Kidney epithelial cell (primary cell): ENCODE results near the gene SLK. TPM values are rescaled to one million over a fixed set of nuclear protein-coding genes. Genes with fewer than 3 reads are reported as not detected.

Experiments
- DNase-seq: peaks from one replicate; pipeline ENCODE4 v3.0.0-alpha.2; 2010; ENCODE audit warnings: low read depth
- H3K27me3 ChIP-seq: 2 replicates; pipeline ENCODE4 v1.6.0; 2011; ENCODE audit warnings: low read length; ENCODE audit not compliant: control insufficient read depth, insufficient read depth
- H3K36me3 ChIP-seq: 2 replicates; pipeline ENCODE4 v1.5.1; 2011; ENCODE audit warnings: low read length; ENCODE audit not compliant: control insufficient read depth, insufficient read depth
- H3K4me3 ChIP-seq: 2 replicates; pipeline ENCODE4 v1.5.1; 2011; ENCODE audit warnings: low read depth, mild to moderate bottlenecking, control low read depth, low read length
- total RNA-seq: library from RNA; depleted of rRNA; stranded (reverse); fragments of >200 nt; gene quantifications from 2 replicates; pipeline ENCODE4 v1.2.3, GENCODE V29; 2015
- TF ChIP-seq, protein P1 (sequence below): IDR thresholded peaks from 2 replicates; pipeline ENCODE4 v1.5.1; 2011; ENCODE audit warnings: mild to moderate bottlenecking, moderate library complexity, low read length, control low read depth, inconsistent platforms; ENCODE audit not compliant: insufficient read depth, poor library complexity, severe bottlenecking

The SLK gene
- total RNA-seq, 1 donor from 2014 or later: 35.8 TPM

DNA sequence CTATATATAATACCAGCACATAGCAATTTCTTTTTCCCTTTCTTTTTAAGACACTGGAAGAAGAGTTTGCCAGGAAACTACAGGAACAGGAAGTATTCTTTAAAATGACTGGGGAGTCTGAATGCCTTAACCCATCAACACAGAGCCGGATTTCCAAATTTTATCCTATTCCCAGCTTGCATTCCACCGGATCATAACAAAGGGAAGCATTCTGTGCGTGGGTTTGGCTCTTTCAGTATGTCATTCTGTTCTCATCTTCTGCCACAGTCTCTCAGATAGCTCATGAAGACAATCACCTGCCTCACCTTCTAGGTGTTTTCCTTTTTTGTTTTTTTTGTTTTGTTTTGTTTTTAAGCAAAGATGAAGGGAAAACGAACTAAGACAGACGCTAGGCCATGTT is 58.6 kb downstream of the SLK start:
- Histone ChIP-seq H3K4me3 (no peak overlapping the region), H3K36me3 (peaks cover 1% of the 10 kb centered on the region), H3K27me3 (no peaks in the 10 kb centered on the region)
- no peak for DNase-seq
- TF ChIP-seq, protein P1, sequence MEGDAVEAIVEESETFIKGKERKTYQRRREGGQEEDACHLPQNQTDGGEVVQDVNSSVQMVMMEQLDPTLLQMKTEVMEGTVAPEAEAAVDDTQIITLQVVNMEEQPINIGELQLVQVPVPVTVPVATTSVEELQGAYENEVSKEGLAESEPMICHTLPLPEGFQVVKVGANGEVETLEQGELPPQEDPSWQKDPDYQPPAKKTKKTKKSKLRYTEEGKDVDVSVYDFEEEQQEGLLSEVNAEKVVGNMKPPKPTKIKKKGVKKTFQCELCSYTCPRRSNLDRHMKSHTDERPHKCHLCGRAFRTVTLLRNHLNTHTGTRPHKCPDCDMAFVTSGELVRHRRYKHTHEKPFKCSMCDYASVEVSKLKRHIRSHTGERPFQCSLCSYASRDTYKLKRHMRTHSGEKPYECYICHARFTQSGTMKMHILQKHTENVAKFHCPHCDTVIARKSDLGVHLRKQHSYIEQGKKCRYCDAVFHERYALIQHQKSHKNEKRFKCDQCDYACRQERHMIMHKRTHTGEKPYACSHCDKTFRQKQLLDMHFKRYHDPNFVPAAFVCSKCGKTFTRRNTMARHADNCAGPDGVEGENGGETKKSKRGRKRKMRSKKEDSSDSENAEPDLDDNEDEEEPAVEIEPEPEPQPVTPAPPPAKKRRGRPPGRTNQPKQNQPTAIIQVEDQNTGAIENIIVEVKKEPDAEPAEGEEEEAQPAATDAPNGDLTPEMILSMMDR: no peak

DNA sequence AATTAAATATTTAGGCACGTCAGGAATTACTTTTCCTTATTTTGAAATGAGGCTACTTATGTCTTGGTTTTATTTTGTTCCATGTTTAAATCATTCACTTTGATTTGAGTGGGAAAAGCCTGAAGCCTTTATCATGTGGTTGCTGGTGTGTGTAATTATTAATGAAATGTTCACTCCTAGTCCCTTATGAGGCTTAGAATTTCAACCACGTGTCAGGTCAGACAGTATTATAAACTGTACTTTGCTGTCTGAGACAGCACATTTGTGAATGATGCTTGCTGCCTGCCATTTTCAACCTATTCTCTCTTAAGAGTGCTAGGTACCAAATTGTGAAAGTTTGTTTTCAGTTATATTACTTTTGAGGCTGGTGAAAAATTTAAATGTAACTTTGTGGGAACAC is 59.8 kb downstream of the SLK start:
- Histone ChIP-seq H3K36me3 (peaks cover 1% of the 10 kb centered on the region), H3K4me3 (no peak overlapping the region), H3K27me3 (no peaks in the 10 kb centered on the region)
- TF ChIP-seq, protein P1: no peak
- DNase-seq: peak; percentile 62

DNA sequence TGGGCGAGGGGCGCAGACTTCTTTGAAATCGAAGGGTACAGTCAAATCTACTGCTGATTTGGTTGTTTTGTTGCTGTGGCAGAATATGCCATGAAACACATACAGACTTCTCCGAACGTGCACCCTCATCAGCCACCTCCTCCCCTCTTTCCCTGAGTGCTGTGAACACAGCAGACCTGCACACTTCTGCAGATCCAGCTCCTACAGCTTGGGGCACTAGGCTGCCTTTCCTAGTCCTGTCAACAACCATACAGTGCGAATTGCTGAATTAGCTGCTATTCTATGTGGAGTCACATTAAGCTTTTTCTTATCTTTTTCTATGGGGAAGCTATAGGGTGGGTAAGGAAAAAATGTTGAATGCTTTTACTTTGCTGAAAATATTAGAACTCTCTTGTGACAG is 61.2 kb downstream of the SLK start:
- Histone ChIP-seq H3K36me3 (no peaks in the 10 kb centered on the region), H3K27me3 (no peaks in the 10 kb centered on the region), H3K4me3 (no peak overlapping the region)
- TF ChIP-seq, protein P1: peak; percentile 38
- DNase-seq: no peak

DNA sequence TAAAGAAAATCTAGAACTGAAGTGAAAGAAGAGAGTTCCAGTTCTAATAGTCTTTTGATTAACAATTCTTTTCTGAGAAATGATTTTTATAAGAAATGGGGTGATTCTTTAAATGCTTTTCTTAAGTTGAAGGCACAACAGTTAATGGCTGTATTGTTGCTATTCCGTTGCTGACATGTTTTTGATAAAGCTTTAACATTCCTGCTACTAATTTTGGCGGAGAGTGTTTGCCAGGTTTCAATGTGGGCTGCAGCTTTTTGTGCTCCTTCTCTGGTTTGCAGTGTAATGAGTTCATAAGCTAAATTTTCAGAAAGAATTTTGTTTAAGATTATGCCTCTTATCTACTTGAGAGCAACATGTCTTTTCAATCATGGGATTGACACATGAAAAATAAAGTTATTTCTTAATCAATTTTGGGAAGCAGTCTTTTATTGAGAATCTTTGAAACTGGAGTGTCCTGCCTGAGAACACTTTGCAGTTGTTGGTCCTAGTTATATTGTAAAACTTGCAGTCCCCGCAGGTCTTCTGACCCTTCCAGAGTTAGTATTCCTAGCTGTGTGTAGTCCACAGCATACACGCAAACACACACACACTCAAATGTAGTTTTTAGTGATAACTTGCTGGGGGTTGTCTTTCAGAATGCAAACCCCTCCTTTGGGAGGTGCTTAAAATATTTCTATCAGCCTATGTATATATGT is 62.0 kb downstream of the SLK start:
- H3K36me3 ChIP-seq: no peaks in the 10 kb centered on the region
- H3K27me3 ChIP-seq: no peaks in the 10 kb centered on the region
- TF ChIP-seq, protein P1: no peak
- no peak overlapping the region for H3K4me3 ChIP-seq
- no peak for DNase-seq

DNA sequence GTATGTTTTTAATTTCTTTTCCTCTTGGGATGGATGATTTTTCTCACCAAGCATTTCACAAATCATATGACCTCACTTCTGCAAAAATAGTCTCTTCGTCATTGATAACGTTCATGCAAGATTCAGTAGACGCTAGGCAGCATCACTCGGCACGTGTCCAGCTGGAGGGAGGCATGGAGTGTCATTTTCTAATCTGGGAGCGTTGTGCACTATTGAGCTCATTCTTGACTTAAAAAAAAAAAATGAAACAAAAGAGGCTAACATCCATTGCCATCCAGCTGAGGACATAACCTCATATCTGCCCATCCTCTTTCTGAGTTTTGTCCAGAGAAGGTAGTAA is 62.6 kb downstream of the SLK start:
- H3K4me3 ChIP-seq: no peak overlapping the region
- no peaks in the 10 kb centered on the region for H3K27me3 ChIP-seq
- TF ChIP-seq, protein P1: no peak
- no peak for DNase-seq
- no peaks in the 10 kb centered on the region for H3K36me3 ChIP-seq

DNA sequence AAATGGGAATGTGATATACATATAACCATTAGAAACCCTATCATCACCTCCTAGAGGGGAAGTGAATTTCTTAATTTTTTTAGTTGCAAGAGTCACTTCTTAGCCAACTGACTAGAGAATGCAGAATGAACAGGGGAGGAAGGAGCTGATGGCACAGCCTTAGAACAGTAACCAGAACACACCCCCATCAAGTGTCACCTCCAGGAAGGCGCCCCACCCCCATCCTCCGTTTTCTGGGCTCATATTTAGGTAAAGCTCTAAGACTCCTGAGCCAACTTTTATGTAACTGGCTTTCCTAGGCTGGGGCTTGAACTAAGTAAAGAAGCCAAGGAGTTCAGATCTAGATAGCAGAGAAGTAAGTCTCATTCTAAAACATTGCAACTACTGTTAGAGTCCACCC is 64.7 kb downstream of the SLK start:
- no peaks in the 10 kb centered on the region for H3K27me3 ChIP-seq
- no peaks in the 10 kb centered on the region for H3K36me3 ChIP-seq
- TF ChIP-seq, protein P1: no peak
- no peak for DNase-seq
- H3K4me3 ChIP-seq: no peak overlapping the region
